ENCODE measurements around the gene PSD. TPM values are rescaled to one million over a fixed set of nuclear protein-coding genes. Genes with fewer than 3 reads are reported as not detected.

Gene PSD
- total and polyA plus RNA-seq, 10 of the 15 experiments (the other 5 are each of a cell fraction or from before 2014, with no cell fraction given), result 0.11 to 2.0 (median 0.49) TPM; not detected in 2

- ChIA-PET SMC1A (ENCODE audit: uncharacterized antibody, unreplicated experiment) (interaction anchor here (0.9 kb wide), 1 partner anchor 12 kb away, joined by 3 read pairs; no protein-coding TSS in a partner anchor), RAD21 (ENCODE audit: unreplicated experiment) (no interaction called here), CTCF (interaction anchor here (1.0 to 3.7 kb wide), 6 partner anchors 17 to 213 kb away, joined by 3 to 13 read pairs (median 6); no protein-coding TSS in a partner anchor), POLR2A (interaction anchor here (0.7 kb wide), 1 partner anchor 31 kb away, joined by 3 read pairs; no protein-coding TSS in a partner anchor)
- no peak overlapping the region for H3K27ac ChIP-seq (ENCODE audit: control insufficient read depth, insufficient read depth)
- FAIRE-seq (no peak), ATAC-seq (no peak), DNase-seq (ENCODE audit: low read depth, low spot score) (no peak)
- intact Hi-C loops (cut with micrococcal nuclease; ENCODE audit: unreplicated experiment) (no loop called here), in situ Hi-C loops (cut with MboI) (no loop called here)
- H2AFZ ChIP-seq (ENCODE audit: control insufficient read depth, low read depth, low read length), result no peak overlapping the region
- no peak overlapping the region for H3K9ac ChIP-seq (ENCODE audit: control insufficient read depth, insufficient read depth, low read length)
- WGBS (ENCODE audit: insufficient coverage, insufficient replicate concordance, low lambda C conversion rate, missing lambda C conversion rate), result 100% methylated on average over 2 of the region's 2 CpGs
- H3K4me1 ChIP-seq (ENCODE audit: control insufficient read depth, insufficient read depth, low read length), result no peaks in the 10 kb centered on the region
- H3K4me2 ChIP-seq (ENCODE audit: control insufficient read depth, insufficient read depth), result no peak overlapping the region
- BruUV-seq (replicated peaks), result no TSS peak
- H3K36me3 ChIP-seq (ENCODE audit: control insufficient read depth in 2 of 2, insufficient read depth in 2 of 2, low read length in 1 of 2), result peaks cover 31 to 39% of the 10 kb centered on the region in 2 experiments
- TF ChIP-seq GABPA (IDR thresholded peaks at IDR 0.05; ENCODE audit: low read depth) (no peak), RAD21 (IDR thresholded peaks at IDR 0.05; ENCODE audit: insufficient read depth, low read depth, low read length) (no peak), SMC3 (IDR thresholded peaks at IDR 0.05; ENCODE audit: borderline replicate concordance, low read length) (no peak), NBN (IDR thresholded peaks at IDR 0.05) (no peak), RUNX3 (IDR thresholded peaks at IDR 0.05; ENCODE audit: low read length) (no peak)
- no peaks in the 10 kb centered on the region for H3K27me3 ChIP-seq (replicated peaks in 1 of 2; ENCODE audit: control insufficient read depth in 2 of 2, insufficient read depth in 2 of 2, low read length in 1 of 2)
- H3K79me2 ChIP-seq (ENCODE audit: control insufficient read depth, insufficient read depth, low read length), result no peaks in the 10 kb centered on the region
- H3K4me3 ChIP-seq, result no peak overlapping the region
- H4K20me1 ChIP-seq (ENCODE audit: control insufficient read depth, insufficient read depth), result no peaks in the 10 kb centered on the region; the same call in 1 of the 2 replicates
- H3K9me3 ChIP-seq (replicated peaks; ENCODE audit: control insufficient read depth, insufficient read depth, low read length), result no peaks in the 10 kb centered on the region; the same call in 2 of the 3 replicates
Measured at GRCh38 chr10:102371295-102371694, 47.3 kb downstream of the PSD start.

GRCh38 chr10:102368077-102368476, 50.5 kb downstream of the PSD start:
- no peak overlapping the region for H2AFZ ChIP-seq (ENCODE audit: control insufficient read depth, low read depth, low read length)
- intact Hi-C loops (cut with micrococcal nuclease; ENCODE audit: unreplicated experiment) (no loop called here), in situ Hi-C loops (cut with MboI) (no loop called here)
- RAD21 ChIA-PET (ENCODE audit: unreplicated experiment), result interaction anchor here (1.5 kb wide), 1 partner anchor 14 kb away, joined by 3 read pairs; no protein-coding TSS in a partner anchor
- H3K4me2 ChIP-seq (ENCODE audit: control insufficient read depth, insufficient read depth), result no peak overlapping the region
- H3K27ac ChIP-seq (ENCODE audit: control insufficient read depth, insufficient read depth), result no peak overlapping the region
- no peak overlapping the region for H3K4me3 ChIP-seq
- peaks cover 39 to 53% of the 10 kb centered on the region in 2 experiments for H3K36me3 ChIP-seq (ENCODE audit: control insufficient read depth in 2 of 2, insufficient read depth in 2 of 2, low read length in 1 of 2)
- 95% methylated on average over 3 of the region's 3 CpGs for WGBS (ENCODE audit: insufficient coverage, insufficient replicate concordance, low lambda C conversion rate, missing lambda C conversion rate)
- DNase-seq (ENCODE audit: low read depth, low spot score), result no peak
- no peak for ATAC-seq
- SMC1A ChIA-PET (ENCODE audit: uncharacterized antibody, unreplicated experiment), result interaction anchor here (1.5 kb wide), 1 partner anchor 137 kb away, joined by 6 read pairs; no protein-coding TSS in a partner anchor
- CTCF ChIA-PET, result interaction anchor here (0.5 to 2.0 kb wide), 5 partner anchors 16 to 1255 kb away, joined by 3 to 11 read pairs (median 3); no protein-coding TSS in a partner anchor
- no TSS peak for BruUV-seq (replicated peaks)
- H3K27me3 ChIP-seq (replicated peaks in 1 of 2; ENCODE audit: control insufficient read depth in 2 of 2, insufficient read depth in 2 of 2, low read length in 1 of 2), result no peaks in the 10 kb centered on the region
- no peak for FAIRE-seq
- POLR2A ChIA-PET, result no interaction called here
- no peaks in the 10 kb centered on the region for H3K79me2 ChIP-seq (ENCODE audit: control insufficient read depth, insufficient read depth, low read length)
- no peaks in the 10 kb centered on the region for H3K4me1 ChIP-seq (ENCODE audit: control insufficient read depth, insufficient read depth, low read length)
- H3K9ac ChIP-seq (ENCODE audit: control insufficient read depth, insufficient read depth, low read length), result no peak overlapping the region
- H4K20me1 ChIP-seq (ENCODE audit: control insufficient read depth, insufficient read depth), result no peaks in the 10 kb centered on the region; the same call in 1 of the 2 replicates
- H3K9me3 ChIP-seq (replicated peaks; ENCODE audit: control insufficient read depth, insufficient read depth, low read length), result no peaks in the 10 kb centered on the region; the same call in 2 of the 3 replicates
- TF ChIP-seq BMI1 (IDR thresholded peaks at IDR 0.05; ENCODE audit: borderline replicate concordance), result no peak
- no peak for TF ChIP-seq POLR2A (IDR thresholded peaks at IDR 0.05; ENCODE audit: low read depth, low read length)
- TF ChIP-seq ZNF687 (IDR thresholded peaks at IDR 0.05), result no peak
- no peak for TF ChIP-seq MXI1 (IDR thresholded peaks at IDR 0.05; ENCODE audit: low read depth, low read length)
- TF ChIP-seq REST (IDR thresholded peaks at IDR 0.05; ENCODE audit: low read depth, low read length), result no peak
- no peak for TF ChIP-seq NFXL1 (IDR thresholded peaks at IDR 0.05; ENCODE audit: borderline replicate concordance)

All from GM12878 (cell line).